SJSA1 (cell line): ENCODE measurements around the gene METRN. TPM values are rescaled to one million over a fixed set of nuclear protein-coding genes. Genes with fewer than 3 reads are reported as not detected.
A peak's percentile ranks its signal among the peaks of the same experiment; 100 is the strongest.
"Not testable (repeated sequence)": the region's sequence is repeated elsewhere in the genome, so short reads cannot be mapped to it uniquely, and the experiment has no call there.

Source experiments
- DNase-seq, 2 experiments: peaks; one replicate each; pipeline ENCODE4 v3.0.0-alpha.2; 2015 to 2020; ENCODE audit warnings: low spot score in 2 of 2, low read depth in 1 of 2
- H3K27ac ChIP-seq: fragments of 250-450 bp; sonication (Bioruptor Pico); 2 replicates; pipeline ENCODE4 v1.5.1; 2020; ENCODE audit warnings: mild to moderate bottlenecking, moderate library complexity
- H3K27me3 ChIP-seq: fragments of 250-450 bp; sonication (Bioruptor Pico); replicated peaks from 2 replicates; pipeline ENCODE4 v1.5.1; 2020; ENCODE audit warnings: mild to moderate bottlenecking, moderate library complexity
- H3K36me3 ChIP-seq: fragments of 250-450 bp; sonication (Bioruptor Pico); 2 replicates; pipeline ENCODE4 v1.5.1; 2020; ENCODE audit warnings: mild to moderate bottlenecking
- H3K4me1 ChIP-seq: fragments of 250-450 bp; sonication (Bioruptor Pico); replicated peaks from 2 replicates; pipeline ENCODE4 v1.6.1; 2021; ENCODE audit warnings: mild to moderate bottlenecking
- H3K4me3 ChIP-seq: fragments of 250-450 bp; sonication (Bioruptor Pico); 2 replicates; pipeline ENCODE4 v1.5.1; 2020; ENCODE audit warnings: mild to moderate bottlenecking
- H3K9me3 ChIP-seq: fragments of 250-450 bp; sonication (Bioruptor Pico); replicated peaks from 2 replicates; pipeline ENCODE4 v1.5.1; 2020; ENCODE audit warnings: mild to moderate bottlenecking
- total RNA-seq: library from RNA; depleted of rRNA; stranded (reverse); fragments of >200 nt; shearing (Covaris generic); gene quantifications from 2 replicates; pipeline ENCODE4 v1.2.3, GENCODE V29; 2014

The METRN gene
- total RNA-seq, 1 experiment from 2014 or later = 75.5 TPM

- peaks cover 51% of the 10 kb centered on the region for H3K36me3 ChIP-seq
- no peak for DNase-seq
- H3K4me3 ChIP-seq = no peak overlapping the region
- no peaks in the 10 kb centered on the region for H3K9me3 ChIP-seq
- H3K4me1 ChIP-seq = peaks cover 1% of the 10 kb centered on the region
- H3K27ac ChIP-seq = no peak overlapping the region
- no peaks in the 10 kb centered on the region for H3K27me3 ChIP-seq
These were observed 18.7 kb downstream of the METRN start for GRCh38 chr16:733382-734207.

DNA sequence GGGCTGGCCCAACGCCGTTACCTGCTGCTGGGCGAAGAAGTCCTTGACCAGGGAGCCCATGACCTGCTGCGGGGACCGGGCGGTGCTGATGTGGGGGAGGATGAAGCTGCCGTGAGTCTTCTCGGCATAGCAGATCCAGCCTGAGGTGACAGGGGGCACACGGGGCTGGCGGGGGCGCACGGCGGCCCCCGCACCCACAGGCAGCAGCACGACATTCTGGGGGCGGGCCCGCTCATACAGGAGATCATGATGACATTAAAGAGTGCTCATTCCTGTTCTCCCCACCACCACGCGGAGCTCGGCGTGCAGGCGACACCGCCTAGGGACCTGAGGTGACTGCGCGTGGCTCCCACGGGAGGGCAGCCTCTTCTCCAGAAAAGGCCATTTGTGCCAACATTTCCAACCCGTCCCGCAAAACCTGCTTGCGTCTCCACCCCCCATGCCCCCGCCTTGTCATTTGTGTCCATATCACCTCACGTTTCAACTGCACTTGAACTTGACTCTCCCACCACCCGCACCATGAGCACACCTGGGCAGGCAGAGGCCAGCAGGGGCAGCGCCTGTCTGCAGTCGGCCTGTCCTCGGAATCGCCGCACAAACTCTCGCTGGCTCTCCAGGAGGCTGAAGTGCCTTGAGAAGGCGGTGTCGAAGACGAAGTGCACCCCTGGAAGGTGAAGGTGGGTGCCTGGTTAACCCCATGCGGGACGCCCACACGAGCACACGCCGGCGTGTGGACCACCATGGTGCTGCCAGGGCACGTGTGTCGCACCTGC, 19.5 kb downstream of the METRN start:
- DNase-seq = no peak
- peaks cover 57% of the 10 kb centered on the region for H3K36me3 ChIP-seq

DNA sequence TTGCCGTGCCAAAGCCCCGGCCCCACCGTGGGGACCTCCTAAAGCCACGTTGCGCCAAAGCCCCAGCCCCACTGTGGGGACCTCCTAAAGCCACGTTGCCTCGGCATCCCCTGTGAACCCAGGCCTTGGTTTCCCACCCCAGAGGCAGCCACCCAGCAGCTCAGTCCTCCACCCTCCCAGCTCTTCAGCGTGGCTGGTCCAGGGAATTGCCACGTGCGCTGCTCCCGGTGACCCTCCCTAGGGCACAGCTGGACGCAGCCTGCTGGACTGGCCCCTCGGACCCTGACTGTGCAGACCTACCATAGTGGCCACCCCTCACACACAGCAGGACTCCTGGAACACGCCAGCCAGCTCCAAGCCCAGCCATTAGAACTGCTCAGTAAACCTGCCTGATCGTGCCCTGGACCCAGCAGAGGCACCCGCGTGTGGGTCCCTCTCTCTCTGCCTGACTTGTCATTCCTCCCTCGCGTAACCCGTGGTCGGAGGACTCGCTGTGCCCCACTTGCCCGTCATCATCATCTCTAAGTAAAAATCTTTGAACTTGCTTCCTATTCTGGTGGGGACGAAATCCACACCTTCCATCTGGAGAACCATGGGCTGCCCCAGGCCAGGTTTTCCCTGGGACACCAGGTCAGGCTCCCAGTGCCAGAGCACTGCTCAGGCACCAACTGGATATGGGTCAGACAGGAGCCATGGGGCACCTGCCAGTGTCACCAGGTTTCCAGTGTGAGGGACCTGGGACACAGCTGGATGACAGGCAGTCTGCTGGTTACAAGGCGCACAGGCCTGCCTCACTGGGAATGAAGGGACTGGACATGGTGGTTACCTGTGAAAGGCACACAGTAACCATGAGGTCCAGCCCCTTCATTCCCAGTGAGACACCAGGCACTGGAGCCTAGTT, 20.3 kb downstream of the METRN start:
- peaks cover 57% of the 10 kb centered on the region for H3K36me3 ChIP-seq
- no peaks in the 10 kb centered on the region for H3K27me3 ChIP-seq
- no peak for DNase-seq
- peaks cover 6% of the 10 kb centered on the region for H3K4me1 ChIP-seq
- no peak overlapping the region for H3K4me3 ChIP-seq
- H3K9me3 ChIP-seq = no peaks in the 10 kb centered on the region
- no peak overlapping the region for H3K27ac ChIP-seq

More for the DNA sequence above, 19.5 kb downstream of the METRN start:
- Histone ChIP-seq H3K4me3 (no peak overlapping the region), H3K27me3 (no peaks in the 10 kb centered on the region), H3K9me3 (no peaks in the 10 kb centered on the region), H3K27ac (no peak overlapping the region), H3K4me1 (no peaks in the 10 kb centered on the region)

DNA sequence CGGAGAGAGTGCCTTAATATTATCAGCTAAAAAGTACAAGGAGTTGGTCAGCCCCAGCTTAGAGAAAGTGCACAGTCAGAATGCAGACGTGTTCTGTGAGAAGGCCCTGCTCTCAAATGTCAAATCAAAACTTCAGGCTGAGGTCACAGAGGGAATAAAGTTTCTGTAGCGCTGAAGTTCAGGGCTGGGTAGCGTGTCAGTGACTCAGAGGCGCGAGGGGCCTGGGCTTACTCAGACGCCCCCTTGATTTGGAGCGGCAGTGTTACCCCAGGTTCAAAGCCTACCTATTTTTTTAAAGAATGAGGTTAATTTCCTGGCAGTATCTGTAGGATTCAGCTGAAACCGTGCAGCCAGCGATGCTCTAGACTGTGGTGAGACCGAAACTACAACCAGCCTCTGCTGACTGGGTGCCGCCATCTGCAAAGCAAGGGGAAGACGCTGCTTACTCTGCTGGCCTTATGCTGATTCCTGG, 21.1 kb downstream of the METRN start:
- peaks cover 60% of the 10 kb centered on the region for H3K36me3 ChIP-seq
- H3K9me3 ChIP-seq = no peaks in the 10 kb centered on the region
- no peak for DNase-seq
- H3K4me1 ChIP-seq = peaks cover 10% of the 10 kb centered on the region
- H3K27ac ChIP-seq = no peak overlapping the region
- no peak overlapping the region for H3K4me3 ChIP-seq
- H3K27me3 ChIP-seq = no peaks in the 10 kb centered on the region

DNA sequence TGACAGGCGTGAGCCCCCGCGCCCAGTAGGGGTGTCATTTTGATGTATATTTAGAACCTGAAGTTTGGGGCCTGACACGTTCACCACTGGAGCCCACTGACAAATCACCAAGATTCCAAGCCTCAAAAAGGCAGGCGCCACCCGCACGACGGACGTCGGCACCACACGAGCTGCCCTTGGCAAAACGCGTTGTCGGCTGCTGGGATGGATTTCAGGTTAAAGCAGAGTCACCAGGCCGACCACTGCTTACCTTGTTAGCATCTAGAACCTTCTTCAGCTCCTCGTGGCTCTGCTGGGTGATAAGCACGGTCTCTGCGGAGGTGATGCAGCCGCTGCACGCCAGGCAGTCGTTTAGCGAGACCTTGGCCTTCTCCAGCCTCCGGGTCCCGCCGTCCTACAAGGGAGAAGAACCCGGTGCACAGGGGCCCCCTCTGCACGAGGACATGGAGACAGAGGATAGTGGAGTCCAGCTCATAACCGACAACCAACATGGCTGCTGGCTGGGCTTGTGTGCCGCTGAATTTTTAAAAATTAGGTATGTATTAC, 22.1 kb downstream of the METRN start:
- Histone ChIP-seq H3K27me3 (no peaks in the 10 kb centered on the region), H3K9me3 (no peaks in the 10 kb centered on the region), H3K27ac (no peak overlapping the region), H3K36me3 (peaks cover 60% of the 10 kb centered on the region), H3K4me3 (no peak overlapping the region), H3K4me1 (peaks cover 13% of the 10 kb centered on the region)
- no peak for DNase-seq

DNA sequence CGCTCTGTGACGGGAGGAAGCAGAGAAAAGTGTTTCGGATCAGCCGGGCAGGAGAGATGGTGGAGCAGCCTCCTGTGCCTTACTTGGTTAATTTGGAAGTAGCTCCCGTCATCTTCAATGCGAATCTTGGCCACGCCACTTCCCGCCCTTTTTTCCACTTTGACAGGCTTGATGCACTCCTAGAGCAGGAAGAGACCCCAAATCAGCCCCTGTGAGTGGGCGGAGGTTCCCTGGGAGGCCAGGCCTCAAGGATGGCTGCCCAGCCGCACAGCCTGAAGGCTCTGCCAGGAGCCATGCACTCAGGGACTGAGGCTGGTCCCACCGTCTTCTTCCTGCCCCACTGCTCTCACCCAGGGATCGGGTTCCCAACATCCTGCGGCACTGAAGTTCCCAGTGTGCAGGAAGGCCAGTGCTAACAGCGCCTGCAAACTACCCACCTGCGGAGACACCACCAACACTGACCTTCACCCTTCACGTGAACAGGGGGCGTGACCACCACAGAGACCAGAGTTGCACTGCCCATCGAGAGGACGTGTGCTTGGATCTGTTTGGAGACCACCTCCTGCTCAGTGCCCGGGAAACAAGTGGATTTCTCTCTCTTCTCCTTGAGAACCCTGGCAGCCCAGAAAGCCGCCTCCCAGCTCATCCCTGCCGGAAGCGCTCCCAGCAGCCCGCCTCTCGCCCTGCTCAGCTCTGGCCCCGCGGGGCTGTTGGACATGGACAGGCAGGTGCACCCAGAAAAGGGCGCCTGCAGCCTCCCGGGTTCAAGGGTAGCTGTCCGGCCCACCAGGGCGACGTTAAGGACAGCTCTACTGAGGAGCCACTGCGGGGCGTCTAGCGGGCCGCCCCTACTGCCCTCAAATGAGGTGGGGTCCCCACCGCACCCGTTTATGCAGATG, 24.9 kb downstream of the METRN start:
- no peaks in the 10 kb centered on the region for H3K9me3 ChIP-seq
- H3K27me3 ChIP-seq = peaks cover 6% of the 10 kb centered on the region; the same call in 1 of the 2 replicates
- H3K36me3 ChIP-seq = peaks cover 39% of the 10 kb centered on the region
- H3K4me1 ChIP-seq = peaks cover 13% of the 10 kb centered on the region
- no peak for DNase-seq
- H3K27ac ChIP-seq = no peak overlapping the region
- peak overlapping the region; percentile 85 for H3K4me3 ChIP-seq

DNA sequence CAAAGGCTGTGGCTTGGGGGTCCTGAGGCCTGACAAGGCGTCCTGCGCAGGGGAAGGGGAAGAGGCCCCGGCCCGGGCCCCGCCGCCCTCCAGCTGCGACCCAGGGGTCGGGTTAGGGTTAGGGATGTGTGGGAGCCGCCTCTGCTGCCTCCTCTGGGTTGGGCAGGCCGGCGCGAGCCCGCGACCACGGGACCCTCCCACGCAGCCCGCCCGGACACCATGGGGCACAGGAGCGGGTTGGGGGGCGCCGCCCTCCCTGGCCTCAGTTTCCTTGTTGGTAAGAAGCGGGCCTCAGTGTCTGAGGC, 25.5 kb downstream of the METRN start:
- Histone ChIP-seq H3K4me1 (peaks cover 13% of the 10 kb centered on the region), H3K27ac (peak overlapping the region; percentile 33), H3K9me3 (no peaks in the 10 kb centered on the region)

GRCh38 chr16:740764-741505, 26.0 kb downstream of the METRN start, which contains the start of gene CIAO3:
CIAO3 (minus strand) TSS chr16:740997; CDS start chr16:740985, 12 bp downstream.
- peak; percentile 82 to 87 for DNase-seq
- Histone ChIP-seq H3K4me3 (peak within 1 kb of the TSS; percentile 85), H3K27ac (peak within 1 kb of the TSS; percentile 33), H3K9me3 (no peaks in the 10 kb centered on the region), H3K36me3 (peaks cover 27% of the 10 kb centered on the region), H3K4me1 (peaks cover 13% of the 10 kb centered on the region), H3K27me3 (peaks cover 9% of the 10 kb centered on the region; the same call in 1 of the 2 replicates)

More for the DNA sequence above, 25.5 kb downstream of the METRN start:
- Histone ChIP-seq H3K4me3 (peak overlapping the region; percentile 85), H3K27me3 (peaks cover 9% of the 10 kb centered on the region; the same call in 1 of the 2 replicates), H3K36me3 (peaks cover 33% of the 10 kb centered on the region)
- no peak for DNase-seq

DNA sequence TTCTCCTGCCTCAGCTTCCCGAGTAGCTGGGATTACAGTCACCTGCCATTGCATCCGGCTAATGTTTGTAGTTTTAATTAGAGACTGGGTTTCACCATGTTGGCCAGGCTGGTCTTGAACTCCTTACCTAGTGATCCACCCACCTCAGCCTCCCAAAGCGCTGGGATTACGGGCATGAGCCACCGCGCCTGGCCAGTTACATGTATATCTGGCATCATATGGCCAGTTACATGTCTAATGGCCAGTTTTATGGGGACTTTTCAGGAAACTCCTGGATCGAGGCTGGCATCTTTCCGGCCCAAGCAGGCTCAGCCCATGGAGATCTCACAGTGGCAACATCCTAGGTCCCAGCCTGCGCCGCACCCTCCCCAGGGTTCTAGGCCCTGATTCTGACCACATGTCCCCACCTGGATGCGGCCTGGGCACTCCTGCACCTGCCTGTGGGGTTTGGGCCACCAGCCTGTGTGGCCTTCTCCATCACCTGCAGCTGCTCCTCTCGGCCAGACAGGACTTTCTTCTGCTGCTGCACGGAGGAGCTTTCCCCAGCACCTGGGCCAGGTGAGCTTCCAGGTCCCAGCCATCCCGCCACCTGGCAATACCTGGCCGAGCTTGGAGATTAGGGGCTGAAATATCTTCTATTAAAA, 27.2 kb downstream of the METRN start:
- no peak for DNase-seq
- Histone ChIP-seq H3K4me3 (no peak overlapping the region), H3K27ac (no peak overlapping the region), H3K4me1 (peaks cover 13% of the 10 kb centered on the region), H3K9me3 (no peaks in the 10 kb centered on the region), H3K27me3 (peaks cover 9% of the 10 kb centered on the region; the same call in 1 of the 2 replicates), H3K36me3 (peaks cover 17% of the 10 kb centered on the region)

DNA sequence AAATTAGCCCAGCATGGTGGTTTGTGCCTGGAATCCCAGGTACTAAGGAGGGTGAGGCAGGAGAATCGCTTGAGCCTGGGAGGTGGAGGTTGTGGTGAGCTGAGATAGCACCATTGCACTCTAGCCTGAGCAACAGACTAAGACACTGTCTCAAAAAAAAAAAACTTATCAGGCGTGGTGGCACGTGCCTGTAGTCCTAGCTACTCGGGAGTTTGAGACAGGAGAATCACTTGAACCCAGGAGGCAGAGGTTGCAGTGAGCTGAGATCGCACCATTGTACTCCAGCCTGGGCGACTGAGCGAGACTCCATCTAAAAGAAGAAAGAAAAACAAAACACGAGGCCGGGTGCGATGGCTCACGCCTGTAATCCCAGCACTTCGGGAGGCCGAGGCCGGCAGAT, 28.0 kb downstream of the METRN start:
- Histone ChIP-seq H3K4me1 (peaks cover 13% of the 10 kb centered on the region), H3K27me3 (peaks cover 13% of the 10 kb centered on the region), H3K36me3 (peaks cover 13% of the 10 kb centered on the region)
- H3K9me3 ChIP-seq, DNase-seq, H3K27ac ChIP-seq, H3K4me3 ChIP-seq: not testable (repeated sequence)

GRCh38 chr16:743794-744500, 29.0 kb downstream of the METRN start:
- Histone ChIP-seq H3K27me3 (peaks cover 16% of the 10 kb centered on the region), H3K27ac (no peak overlapping the region), H3K9me3 (no peaks in the 10 kb centered on the region), H3K4me3 (no peak overlapping the region), H3K4me1 (peaks cover 13% of the 10 kb centered on the region), H3K36me3 (peaks cover 8% of the 10 kb centered on the region)
- no peak for DNase-seq
